CD4-positive, alpha-beta T cell treated with Interleukin-4 for 4 hours (primary cell): ENCODE measurements around the gene NEK5.
"Not testable (repeated sequence)": the region's sequence is repeated elsewhere in the genome, so short reads cannot be mapped to it uniquely, and the experiment has no call there.

Experiments
- DNase-seq: peaks from one replicate; pipeline ENCODE4 v3.0.0-alpha.2; 2020

NEK5 gene, protein sequence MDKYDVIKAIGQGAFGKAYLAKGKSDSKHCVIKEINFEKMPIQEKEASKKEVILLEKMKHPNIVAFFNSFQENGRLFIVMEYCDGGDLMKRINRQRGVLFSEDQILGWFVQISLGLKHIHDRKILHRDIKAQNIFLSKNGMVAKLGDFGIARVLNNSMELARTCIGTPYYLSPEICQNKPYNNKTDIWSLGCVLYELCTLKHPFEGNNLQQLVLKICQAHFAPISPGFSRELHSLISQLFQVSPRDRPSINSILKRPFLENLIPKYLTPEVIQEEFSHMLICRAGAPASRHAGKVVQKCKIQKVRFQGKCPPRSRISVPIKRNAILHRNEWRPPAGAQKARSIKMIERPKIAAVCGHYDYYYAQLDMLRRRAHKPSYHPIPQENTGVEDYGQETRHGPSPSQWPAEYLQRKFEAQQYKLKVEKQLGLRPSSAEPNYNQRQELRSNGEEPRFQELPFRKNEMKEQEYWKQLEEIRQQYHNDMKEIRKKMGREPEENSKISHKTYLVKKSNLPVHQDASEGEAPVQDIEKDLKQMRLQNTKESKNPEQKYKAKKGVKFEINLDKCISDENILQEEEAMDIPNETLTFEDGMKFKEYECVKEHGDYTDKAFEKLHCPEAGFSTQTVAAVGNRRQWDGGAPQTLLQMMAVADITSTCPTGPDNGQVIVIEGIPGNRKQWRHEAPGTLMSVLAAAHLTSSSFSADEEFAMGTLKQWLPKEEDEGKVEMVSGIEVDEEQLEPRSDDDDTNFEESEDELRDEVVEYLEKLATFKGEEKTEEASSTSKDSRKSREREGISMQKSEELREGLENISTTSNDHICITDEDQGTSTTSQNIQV

DNA sequence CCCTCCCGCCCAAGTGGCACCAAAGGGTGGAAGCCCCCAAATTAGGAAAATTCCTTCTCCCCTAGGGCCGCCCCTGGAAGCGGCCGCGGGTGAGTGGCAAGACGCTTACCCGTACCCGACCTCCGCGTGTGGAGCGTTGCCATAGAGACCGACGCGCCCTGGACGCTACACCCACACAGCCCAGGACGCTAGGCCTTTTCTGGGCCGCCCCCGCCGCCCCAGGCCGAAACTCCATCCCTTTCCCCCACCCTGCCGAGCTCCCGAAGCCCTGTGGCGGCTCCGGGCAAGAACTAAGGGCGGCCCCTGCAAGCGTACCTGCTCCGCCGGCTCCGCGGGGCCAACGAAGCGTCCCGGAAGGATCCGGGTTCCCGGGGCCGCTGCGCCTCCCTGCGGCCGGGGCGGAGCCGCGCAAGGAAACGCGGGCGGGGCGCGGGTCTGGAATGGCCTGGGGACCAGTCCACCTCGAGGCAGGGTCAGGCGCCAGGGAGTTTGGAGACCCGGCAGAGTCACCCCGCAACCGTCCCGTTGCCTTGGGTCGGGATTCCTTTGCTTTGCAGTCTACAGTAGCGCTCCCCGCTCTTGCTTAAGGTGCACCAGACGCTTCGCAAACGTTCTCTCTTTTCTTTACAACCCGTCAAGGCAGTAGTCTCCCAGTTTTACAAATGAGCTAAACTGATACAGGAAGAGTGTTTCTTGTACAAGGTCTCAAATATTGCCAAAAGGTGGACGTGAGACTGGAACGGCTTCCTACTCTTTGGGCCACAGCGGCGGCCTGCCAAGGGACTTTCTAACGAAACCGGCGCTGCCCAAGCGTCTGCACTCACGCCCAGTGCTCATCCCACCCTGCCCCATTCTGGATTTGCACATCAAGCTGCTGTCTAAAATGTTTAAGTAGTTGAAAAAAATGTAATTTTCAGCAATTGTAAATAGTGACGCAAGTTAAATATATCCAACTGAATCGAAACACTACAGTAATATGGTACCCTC lies at the start of gene NEK5:
TSS of gene NEK5 (minus strand) at position 360 of the 987 bp plus-strand sequence. CDS start 1,591 bp downstream, outside the sequence.
- peak; percentile 26 for DNase-seq

DNA sequence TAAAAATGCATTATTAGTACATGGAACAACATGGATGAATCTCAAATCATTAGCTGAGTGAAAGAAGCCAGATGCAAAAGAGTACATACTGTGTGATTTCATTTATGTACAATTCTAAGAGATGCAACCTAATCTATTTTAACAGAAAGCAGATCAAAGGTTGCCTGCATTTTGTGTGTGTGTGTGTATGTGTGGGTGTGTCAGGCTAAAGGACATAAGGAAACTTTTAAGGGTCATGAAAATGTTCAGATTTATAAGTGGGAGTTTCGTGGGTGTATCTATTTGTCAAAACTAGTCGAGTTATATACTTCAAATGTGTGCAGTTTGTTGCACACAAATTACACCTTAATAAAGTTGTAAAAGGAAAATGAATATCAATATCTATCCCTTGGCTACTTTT lies 48.4 kb upstream of the NEK5 start:
- DNase-seq = no peak

DNA sequence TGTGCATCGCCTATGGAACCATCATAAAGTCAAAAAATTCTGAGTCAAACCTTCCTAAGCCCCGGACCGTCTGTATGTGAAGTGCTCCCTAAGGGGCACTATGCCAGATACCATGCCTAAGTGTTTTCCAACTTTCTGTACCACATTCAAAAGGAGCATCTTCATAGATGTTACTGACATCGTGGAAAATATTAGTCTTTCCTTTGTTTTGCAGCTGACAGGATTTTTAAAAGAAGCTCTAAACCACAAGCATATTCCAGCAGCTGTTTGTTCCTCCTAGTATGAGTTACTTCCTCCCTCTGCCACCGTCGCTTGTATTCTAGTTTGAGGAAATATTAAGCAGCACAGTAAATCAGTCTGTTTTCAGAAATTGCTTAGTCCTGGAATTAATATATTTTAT lies 45.1 kb upstream of the NEK5 start:
- DNase-seq = not testable (repeated sequence)

DNA sequence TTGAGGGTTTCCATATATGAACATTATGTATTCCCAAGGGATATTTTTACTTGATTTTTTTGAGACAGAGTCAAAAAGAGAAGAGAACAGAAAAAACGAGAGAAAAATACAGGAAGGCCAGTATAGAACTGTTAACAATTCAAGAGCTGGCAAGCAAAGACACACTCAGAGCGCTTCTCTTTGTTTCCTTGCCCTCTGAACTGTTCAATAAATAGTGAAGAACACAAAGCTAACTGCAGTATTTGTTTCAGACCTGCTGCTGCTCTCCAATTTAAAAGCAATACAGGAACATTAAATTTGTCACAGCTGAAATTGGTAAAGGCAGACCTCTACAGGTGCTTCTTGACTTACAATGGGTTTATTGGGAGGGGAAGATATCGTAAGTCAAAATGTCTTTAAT lies 44.5 kb upstream of the NEK5 start:
- no peak for DNase-seq

DNA sequence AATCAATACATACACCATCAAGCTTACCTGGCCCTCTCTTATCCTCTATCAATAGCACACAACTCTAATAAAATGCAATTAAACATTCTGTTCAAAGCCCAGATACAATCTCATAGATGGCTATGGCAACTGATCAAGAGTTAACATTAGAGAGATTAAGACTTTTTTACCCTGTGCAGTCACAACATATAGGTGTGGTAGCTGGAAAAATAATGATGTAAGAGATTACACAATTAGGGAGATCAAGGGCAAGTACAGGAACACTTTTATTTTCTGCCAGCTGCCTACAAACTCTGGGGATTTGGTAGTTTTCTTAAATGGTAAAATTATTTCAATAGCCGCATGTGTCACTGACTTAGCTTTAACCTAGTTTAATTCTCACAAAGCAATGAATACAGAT lies 42.8 kb upstream of the NEK5 start:
- DNase-seq = not testable (repeated sequence)

DNA sequence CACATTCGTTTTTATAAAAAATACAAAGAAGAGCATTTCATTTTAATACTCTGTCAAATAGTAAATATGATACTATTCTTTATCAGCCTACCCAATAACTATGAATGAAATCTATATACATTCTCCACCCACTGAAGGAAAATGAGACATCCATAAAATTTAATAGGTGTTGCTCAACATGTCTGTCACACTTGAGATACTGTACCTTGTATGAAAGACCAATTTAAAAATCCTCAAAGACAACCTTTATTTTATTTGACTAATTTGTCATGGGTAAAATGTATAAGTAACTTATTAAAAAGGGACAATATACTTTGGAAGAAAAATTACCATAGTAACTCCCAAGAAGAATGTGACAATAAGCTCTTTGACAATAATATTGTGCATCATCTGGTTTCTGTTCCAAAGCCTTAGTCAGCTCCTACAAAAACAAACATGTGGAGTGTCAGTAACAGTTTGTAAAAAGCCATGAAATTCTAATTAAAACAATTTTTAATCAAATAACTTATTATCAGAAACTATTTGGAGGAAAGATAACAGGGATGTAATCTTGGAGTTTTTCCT lies 42.0 kb upstream of the NEK5 start:
- not testable (repeated sequence) for DNase-seq

DNA sequence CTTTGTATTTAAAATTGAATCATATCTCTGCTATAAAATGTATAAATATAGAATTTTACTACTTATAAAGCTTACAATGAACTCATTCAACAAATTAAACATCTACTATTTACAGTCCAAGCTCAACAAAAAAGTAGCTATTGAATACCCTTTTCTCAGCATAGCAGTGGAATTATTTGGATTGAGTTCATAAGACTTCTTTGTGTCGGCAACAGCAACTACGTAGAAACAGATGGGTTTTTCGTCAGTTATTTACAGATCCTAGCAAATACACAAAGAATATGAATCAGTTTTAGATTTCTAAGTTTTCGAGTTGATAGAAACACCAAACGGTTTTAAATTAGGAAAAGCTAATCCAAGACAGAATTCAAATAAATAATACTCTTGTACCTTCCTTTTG lies 41.0 kb upstream of the NEK5 start:
- DNase-seq = no peak

DNA sequence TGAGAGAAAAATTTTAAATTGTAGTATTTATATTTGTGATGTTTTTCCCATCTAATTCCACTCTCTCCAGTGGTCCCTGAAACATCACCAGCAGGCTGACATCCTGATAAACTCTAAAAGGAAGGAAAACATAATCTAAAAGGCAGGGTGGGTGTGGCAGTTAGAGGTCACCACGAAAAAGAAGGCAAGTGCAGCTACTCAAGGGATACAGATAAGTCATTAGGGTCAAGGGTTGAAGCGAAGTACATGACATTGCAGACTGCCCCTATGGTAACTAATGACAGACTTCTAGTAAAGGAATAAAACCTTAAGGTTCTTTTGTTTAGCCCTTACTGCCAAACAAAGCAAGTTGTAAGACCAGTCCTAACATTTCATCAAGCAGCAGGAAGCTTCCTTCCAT lies 36.5 kb upstream of the NEK5 start:
- no peak for DNase-seq

DNA sequence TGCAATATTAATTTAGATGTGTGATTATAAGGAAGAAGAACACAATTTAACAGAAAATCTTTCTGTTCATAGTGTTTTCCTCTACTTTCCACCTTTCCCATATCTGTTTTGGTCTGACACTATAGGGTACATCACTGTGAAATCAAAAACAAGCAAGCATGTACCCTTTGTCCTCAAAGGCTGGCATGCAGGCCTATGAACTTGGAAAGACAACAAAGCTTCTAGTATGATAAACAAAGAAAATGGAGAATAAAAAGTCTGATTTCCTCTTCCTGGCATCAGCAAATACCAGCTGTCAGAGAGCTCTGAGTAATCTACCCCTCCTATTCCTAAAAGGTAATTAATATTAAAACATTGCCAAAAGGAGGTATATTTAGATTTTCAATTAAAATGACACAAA lies 36.1 kb upstream of the NEK5 start:
- no peak for DNase-seq

DNA sequence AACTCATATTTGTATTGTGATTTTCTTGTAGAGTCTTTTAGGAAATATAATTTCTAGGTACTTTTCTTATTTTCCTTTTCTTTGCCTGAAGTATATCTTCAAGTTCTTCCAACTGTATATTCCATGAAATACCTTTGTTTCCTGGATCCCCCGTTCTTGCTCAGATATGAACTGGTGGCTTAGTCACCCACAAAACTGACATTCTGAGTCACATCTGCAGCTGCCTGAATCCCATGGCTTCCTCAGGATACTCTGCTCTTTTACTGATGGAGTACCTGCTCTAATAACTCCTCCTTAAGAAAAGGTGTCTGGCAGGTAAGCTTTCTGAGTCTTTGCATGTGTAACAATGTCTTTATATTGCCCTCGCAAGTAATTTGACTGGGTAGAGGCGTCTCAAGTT lies 35.0 kb upstream of the NEK5 start:
- not testable (repeated sequence) for DNase-seq

DNA sequence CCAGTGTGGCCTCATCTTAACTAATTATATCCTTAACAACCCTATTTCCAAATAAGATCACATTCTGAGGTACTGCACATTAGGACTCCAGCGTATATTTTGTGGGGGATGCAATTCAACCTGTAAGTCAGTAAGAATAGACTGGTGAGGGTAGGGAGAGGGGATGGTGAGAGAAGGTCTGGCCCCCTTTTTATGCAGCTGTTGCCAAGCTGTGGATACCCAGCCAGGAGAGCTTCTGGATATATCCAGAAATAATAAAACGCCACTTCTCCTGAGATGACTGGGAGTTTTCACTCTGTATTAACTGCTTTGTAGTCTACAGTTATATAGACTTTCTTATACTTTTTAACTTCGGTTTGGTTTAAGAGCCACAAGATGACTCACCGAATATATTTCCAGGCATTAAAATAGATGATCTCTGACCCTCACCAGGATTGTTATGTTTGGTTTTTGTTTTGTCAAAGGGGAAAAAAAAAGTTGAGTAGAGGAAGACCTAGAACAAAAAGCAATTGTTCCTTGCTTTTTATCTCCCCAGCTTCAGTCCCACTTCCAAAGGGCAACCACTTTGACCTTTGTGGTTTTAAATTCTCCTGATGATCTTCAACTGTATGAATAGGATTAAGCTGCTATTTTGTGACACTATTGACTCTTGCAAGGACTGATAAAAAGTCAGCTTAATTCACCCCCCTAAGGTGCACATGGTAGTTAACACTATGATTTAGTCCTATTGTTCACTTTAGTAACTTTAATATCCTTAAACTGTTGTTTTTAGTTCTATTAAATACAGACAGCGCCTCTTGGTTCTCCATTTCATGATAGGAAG lies 33.6 kb upstream of the NEK5 start:
- no peak for DNase-seq

DNA sequence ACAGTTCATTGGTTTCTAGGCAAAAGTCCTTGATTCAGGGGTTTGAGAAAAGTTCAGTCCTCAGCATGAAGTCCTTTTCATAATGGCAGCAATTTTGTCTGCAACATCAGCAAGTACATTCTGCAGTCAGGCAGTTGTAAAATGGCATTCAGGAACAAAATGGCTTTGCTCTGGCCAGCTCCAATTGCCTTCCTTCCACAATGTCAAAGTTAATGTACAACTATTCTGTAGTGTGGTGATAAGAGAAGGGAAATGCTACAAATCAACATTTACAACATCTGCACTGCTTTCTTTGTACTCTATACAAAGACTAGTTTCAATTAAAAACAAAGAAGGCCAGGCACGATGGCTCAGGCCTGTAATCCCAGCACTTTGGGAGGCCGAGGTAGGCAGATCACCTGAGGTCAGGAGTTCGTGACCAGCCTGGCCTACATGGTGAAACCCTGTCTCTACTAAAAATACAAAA lies 32.3 kb upstream of the NEK5 start:
- DNase-seq = no peak

DNA sequence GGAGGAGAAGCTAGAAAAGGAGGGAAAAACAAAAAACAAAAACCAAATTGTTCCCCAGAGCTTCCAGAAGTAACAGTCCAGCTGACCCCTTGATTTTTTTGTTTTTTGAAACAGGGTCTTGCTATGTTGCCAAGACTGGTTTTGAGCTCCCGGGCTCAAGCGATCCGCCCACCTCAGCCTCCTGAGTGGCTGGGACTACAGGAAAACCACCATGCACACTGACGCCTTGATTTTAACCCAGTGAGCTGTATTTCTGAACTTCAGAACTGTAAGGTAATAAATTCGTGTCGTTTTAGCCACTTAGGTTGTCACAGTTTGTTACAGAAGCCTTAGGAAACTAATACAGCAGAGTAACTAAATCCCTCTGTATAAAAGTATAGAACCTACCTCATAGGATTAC lies 31.6 kb upstream of the NEK5 start:
- DNase-seq = no peak

DNA sequence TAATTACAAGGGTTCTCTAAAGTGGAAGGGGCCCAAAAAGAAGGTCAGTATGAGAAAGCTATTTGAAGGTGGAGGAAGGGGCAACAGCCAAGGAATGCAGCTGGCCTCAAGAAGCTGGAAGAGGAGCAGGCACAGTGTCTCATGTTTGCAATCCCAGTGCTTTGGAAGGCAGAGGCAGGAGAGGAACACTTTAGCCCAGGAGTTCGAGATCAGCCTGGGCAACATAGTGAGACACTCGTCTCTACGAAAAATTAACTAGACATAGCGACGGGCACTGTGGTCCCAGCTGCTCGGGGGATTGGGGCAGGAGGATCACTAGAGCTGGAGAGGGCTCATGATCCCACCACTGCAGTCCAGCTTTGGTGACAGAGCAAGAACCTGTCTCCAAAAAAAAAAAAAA lies 31.2 kb upstream of the NEK5 start:
- no peak for DNase-seq

DNA sequence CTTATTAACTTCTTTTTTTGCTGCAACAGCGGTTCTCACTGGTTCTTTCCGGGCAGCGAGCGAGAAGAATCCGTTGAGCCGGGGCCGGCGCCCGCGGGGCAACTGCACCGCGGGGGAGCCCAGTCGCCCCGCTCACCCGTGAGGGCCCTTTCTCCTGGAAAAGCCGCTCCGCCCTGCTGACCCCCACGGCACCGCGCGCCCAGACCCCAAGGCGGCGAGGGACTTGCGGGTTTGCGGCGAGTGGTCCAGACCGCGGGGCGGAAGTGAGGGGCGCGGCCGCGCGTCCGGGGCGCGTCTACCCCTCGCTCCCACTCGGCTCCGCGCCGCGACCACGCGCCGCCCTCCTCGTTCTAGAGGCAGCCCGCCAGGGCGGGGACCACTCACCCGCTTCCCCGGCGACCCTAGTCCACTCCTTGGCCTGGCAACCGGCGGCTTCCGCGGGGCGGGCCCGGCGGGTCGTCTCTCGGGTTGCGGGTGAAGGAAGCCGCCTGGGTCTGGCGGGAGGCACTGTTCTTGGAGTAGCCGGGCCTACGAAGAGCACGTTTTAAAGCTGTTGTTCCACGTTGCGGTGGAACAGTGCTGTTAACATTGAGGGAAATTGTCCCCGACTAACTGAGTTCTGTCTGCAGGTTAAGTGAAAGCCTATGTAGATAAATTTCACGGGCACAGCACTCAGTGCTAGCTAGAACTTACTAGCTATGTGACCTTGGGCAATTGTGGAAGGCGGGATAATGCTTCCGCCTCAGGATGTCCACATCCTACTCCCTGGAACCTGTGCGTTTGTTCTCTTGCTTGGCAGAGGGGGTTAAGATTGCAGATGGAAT lies 30.5 kb upstream of the NEK5 start, which contains the start of gene NEK3:
TSS of gene NEK3 (minus strand) at position 439 of the 824 bp plus-strand sequence. CDS start 3,406 bp downstream, outside the sequence.
- DNase-seq = peak; percentile 30

DNA sequence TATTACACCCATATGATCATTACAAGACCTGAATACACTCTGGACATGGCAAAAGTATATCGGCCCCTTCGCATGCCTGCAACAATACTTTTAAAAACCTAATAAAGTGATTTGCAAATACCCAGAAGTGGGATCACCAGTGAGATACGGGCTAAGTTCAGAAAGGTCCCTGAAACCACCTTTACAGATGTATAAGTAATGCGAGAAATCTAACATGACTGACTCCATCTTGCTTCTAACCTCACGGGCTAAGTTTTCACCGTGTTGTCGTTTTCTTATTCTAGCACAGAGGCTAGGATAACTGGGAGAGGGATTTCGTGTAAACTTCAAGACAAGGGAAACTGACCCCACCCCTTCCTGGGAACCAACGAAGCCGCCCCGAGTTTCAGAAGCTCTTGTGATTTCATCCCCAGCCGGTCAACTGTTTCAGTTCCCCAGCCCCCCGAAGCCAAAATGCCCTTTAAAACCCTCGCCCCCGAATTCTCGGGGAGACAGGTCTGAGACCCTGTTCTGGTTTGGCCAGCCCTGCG lies 29.8 kb upstream of the NEK5 start:
- DNase-seq = peak; percentile 24

DNA sequence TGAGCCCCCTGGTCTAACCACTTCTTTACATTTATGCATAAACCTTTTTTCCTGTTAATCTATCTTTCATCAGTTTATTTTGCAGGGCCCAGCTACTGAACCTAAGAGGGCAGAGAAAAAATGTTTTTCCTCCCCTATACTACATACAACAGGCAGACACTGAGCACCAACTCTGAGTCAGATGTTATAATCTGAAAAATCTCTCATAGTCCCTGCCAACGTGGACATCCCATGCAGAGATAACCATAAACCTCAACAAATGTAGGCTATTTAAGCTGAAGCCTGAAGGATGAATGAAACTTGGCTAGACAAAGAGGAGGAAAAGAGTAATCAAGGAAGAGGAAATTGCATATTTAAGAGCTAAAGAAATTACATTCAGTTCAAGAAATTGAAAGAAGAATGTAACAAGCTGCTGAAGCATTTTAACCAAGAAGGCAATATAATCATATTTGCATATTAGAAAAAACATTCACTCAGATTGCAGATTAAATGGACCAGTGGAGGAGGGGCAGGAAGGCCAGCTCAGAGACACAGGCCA lies 27.9 kb upstream of the NEK5 start:
- no peak for DNase-seq

DNA sequence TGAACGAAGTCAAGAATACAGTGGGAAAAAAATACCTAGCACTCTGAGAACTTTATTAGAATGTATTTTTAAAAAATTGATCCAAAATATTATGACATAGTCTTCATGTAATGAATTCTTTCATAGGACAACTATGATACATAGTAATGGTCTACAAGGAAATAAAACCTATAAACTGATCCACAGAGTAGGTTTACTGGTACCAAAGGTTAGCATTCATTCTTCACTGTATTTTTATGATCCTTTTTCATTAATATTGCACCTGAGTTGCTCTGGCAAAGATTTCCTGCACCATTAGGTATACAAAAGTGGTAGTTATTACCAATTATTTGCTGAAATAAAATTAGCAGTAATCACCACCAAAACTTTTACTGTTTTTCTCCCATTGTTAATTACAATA lies 26.3 kb upstream of the NEK5 start:
- DNase-seq = no peak

DNA sequence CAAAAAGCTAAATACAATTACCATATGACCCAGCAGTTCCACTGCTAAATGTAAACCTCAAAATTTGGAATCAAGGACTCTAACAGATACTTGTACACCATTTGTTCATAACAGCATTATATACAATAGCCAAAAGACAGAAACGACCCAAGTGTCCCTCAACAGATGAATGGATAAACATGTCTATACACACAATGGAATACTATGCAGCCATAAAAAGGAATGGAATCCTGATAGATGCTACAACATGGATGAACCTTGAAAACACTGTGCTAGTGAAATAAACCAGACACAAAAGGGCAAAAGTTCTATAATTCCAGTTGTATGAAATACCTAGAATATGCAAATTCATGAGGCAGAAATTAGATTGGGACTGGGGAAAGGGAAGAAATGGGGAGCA lies 18.4 kb upstream of the NEK5 start:
- no peak for DNase-seq

DNA sequence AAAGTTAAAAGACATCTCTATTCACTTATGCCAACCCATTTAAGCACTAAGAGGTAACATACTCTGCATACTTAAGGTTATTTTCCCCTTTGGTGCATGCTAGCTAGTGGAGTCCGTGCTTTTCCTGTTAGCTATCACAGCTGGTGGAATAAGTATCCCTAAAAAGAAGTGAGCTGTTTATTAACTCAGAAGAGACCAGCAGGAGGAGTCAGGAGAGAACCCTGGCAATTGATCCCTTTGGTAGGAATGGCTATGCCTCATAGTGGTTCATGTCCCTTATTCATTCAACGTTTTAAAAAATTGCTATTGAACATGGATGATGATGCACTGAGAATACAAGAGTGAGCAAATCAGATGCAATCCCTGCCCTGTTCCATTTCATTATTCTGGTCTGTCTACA lies 12.4 kb upstream of the NEK5 start:
- DNase-seq = no peak
